ENCODE results near the gene CSMD2.

The CSMD2 gene

DNA sequence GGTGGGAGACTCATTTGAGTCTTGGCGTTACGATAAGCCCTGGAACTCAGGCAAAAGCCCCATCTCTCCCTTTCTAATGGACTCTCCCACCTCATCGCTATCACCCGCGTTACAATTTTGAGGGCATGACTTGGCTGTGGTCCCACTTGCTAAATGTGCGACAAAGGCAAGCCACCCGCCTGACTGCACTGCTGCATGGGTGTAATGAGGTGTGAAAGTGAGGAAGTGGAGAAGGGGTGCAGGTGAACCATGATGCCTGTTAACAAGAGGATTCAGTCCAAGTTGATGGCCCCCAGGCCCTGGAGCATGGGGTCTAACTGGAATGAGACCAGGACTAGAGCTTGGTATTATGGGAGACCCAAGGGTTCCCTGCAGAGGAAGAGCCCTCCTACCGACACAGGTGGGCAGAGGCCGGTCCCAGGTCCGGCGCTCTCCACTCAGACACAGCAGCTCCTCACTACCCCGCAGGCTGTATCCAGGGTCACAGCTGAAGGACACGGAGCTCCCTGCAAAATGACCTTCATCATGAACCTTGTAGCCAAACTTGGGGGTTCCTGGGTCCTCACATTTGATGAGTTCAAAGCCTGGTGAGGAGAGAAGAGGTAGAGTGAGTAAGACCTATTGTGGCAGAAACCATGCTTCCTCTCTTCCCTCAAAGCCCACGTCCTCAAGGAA, 466.5 kb downstream of the CSMD2 start:
- Histone ChIP-seq H3K9ac (ENCODE audit: low read depth, low read length) (no peak overlapping the region), H3K36me3 (ENCODE audit: insufficient read depth, low read length) (no peaks in the 10 kb centered on the region), H3K4me3 (ENCODE audit: low read length) (no peak overlapping the region), H3K4me2 (ENCODE audit: low read length) (no peak overlapping the region), H3K9me3 (replicated peaks; ENCODE audit: low read length) (no peaks in the 10 kb centered on the region), H3K27me3 (ENCODE audit: control insufficient read depth, insufficient read depth, low read length) (no peaks in the 10 kb centered on the region), H3K4me1 (ENCODE audit: control insufficient read depth, insufficient read depth, low read length) (no peaks in the 10 kb centered on the region)

DNA sequence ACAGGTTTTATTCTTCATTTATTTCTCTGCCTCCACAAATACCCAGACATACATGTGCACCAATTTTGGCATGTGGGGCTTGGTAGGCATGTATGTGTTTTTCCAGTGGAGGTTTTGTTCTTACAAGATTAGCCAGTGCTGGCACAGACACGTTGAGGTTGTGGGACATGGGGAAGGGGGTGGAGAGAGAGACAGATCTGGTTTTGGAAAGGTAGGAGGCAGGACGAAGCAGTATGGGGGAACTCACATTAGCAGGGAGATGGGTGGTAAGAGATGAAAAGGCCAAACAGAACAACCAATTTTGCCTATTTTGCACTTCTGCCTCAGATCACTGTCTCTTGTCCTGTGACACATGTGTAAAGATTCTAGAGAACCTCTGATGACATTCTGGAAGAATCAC, 467.2 kb downstream of the CSMD2 start:
- H3K4me3 ChIP-seq (ENCODE audit: low read length) = no peak overlapping the region
- no peak overlapping the region for H3K9ac ChIP-seq (ENCODE audit: low read depth, low read length)
- H3K4me1 ChIP-seq (ENCODE audit: control insufficient read depth, insufficient read depth, low read length) = no peaks in the 10 kb centered on the region
- H3K4me2 ChIP-seq (ENCODE audit: low read length) = no peak overlapping the region
- H3K36me3 ChIP-seq (ENCODE audit: insufficient read depth, low read length) = no peaks in the 10 kb centered on the region
- H3K9me3 ChIP-seq (replicated peaks; ENCODE audit: low read length) = no peaks in the 10 kb centered on the region
- H3K27me3 ChIP-seq (ENCODE audit: control insufficient read depth, insufficient read depth, low read length) = no peaks in the 10 kb centered on the region

DNA sequence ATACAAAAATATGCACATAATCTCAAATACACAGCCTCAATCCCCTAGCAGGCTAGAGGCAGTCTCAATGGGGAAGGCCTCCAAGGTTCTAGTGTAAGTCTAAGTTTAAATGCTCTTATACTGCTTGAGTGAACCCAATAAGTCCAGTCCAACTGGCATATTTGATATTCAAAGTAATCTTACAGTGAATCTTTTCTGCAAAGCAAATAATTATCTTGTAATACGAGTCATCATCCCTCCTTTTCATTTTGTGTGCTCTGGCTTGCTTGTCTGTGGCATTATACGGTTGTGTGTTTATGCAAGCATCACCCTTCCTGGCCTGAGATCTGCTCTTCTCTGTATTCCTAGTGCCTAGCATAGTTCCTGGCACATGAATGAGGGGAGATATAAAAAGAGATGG, 468.1 kb downstream of the CSMD2 start:
- no peak overlapping the region for H3K4me2 ChIP-seq (ENCODE audit: low read length)
- H3K36me3 ChIP-seq (ENCODE audit: insufficient read depth, low read length) = no peaks in the 10 kb centered on the region
- H3K9me3 ChIP-seq (replicated peaks; ENCODE audit: low read length) = no peaks in the 10 kb centered on the region
- H3K27me3 ChIP-seq (ENCODE audit: control insufficient read depth, insufficient read depth, low read length) = no peaks in the 10 kb centered on the region
- no peak overlapping the region for H3K9ac ChIP-seq (ENCODE audit: low read depth, low read length)
- H3K4me1 ChIP-seq (ENCODE audit: control insufficient read depth, insufficient read depth, low read length) = no peaks in the 10 kb centered on the region
- no peak overlapping the region for H3K4me3 ChIP-seq (ENCODE audit: low read length)

DNA sequence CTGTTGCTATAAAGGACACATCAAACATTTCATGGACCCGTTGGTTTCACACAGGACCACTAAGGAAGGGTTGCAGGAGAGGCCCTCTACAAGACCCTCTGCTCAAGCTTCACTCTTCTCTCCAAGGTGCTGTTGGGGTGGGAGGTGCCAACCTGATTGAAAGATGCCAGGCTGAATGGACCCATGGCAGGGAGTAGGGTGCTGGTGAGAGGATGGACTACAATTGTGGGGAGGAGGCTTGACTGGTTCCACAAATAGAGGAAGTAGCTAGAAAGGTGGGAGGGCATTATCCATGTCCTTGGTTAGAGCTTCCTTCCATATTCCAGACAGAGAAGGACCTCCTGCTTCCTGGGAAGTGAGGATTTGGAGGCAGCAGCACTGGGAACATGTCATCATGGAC, 468.7 kb downstream of the CSMD2 start:
- Histone ChIP-seq H3K36me3 (ENCODE audit: insufficient read depth, low read length) (no peaks in the 10 kb centered on the region), H3K4me1 (ENCODE audit: control insufficient read depth, insufficient read depth, low read length) (no peaks in the 10 kb centered on the region), H3K27me3 (ENCODE audit: control insufficient read depth, insufficient read depth, low read length) (no peaks in the 10 kb centered on the region)

DNA sequence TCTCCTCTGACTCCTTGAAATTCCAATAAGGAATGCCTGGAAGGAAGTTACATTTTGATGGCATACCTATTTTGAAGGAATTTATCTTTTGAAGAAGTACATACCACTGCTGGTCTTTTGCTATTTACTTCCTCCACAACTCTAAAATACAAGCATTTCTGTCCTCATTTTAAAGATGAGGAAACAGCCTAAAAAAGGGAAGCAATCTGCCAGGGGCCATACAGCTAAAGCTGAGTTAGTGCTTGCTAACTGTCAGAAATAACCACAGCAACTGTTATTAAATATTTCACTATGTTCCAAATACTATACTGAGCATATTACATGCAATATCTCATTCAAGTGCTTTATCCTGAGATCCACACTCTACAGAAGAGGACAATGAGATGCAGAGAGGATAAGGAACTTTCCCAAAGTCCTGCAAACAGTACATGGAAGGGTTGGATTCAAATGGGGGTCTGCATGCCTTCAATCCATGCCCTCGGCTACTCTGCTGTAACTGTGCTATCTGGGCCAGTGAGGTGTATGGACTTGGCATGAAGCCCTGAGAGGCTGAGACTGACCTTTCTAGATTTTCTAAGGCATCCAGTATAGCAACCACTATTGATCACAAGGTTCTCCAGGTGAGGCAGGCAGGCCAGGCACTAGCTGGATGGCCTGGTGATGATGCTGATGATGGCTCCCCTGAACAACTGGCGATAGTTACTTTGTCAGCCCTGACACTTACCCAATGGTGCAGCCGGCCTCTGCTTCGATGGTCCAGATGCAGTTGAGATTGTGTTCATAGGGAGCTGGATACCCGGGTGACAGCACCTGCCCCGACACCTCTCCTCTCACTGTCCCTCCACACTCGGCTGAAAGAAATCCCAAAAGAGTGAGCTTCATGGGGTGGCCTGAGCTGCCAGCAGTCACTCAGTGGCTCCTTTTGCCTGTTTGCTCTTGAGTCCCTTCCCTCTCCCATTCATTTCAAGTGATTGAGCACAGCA, 472.5 kb downstream of the CSMD2 start:
- no peaks in the 10 kb centered on the region for H3K9me3 ChIP-seq (replicated peaks; ENCODE audit: low read length)
- no peaks in the 10 kb centered on the region for H3K36me3 ChIP-seq (ENCODE audit: insufficient read depth, low read length)
- H3K4me3 ChIP-seq (ENCODE audit: low read length) = no peak overlapping the region
- no peak overlapping the region for H3K9ac ChIP-seq (ENCODE audit: low read depth, low read length)
- no peak overlapping the region for H3K4me2 ChIP-seq (ENCODE audit: low read length)
- no peaks in the 10 kb centered on the region for H3K27me3 ChIP-seq (ENCODE audit: control insufficient read depth, insufficient read depth, low read length)
- H3K4me1 ChIP-seq (ENCODE audit: control insufficient read depth, insufficient read depth, low read length) = no peaks in the 10 kb centered on the region

More for the DNA sequence above, 468.7 kb downstream of the CSMD2 start:
- Histone ChIP-seq H3K4me2 (ENCODE audit: low read length) (no peak overlapping the region), H3K4me3 (ENCODE audit: low read length) (no peak overlapping the region), H3K9me3 (replicated peaks; ENCODE audit: low read length) (no peaks in the 10 kb centered on the region), H3K9ac (ENCODE audit: low read depth, low read length) (no peak overlapping the region)

DNA sequence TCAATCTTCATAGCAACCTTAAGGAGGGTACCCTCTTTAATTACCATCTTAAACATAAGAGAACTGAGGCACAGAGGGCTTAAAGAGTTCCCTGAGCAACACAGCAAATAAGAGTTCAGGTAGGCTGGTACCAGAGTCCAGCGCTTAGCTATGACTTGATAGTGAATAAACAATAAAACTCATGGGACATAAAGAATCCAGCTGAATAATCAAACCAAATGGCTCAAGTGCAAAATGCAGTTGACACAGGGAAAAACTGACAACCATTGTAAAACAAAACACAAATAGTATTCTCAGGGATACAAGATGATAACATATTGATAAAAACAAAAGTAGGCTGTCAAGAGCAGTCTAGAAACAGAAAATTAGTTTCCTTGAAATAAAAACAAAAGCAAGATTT, 478.0 kb downstream of the CSMD2 start:
- Histone ChIP-seq H3K36me3 (ENCODE audit: insufficient read depth, low read length) (no peaks in the 10 kb centered on the region), H3K9me3 (replicated peaks; ENCODE audit: low read length) (no peaks in the 10 kb centered on the region), H3K4me2 (ENCODE audit: low read length) (no peak overlapping the region), H3K4me1 (ENCODE audit: control insufficient read depth, insufficient read depth, low read length) (no peaks in the 10 kb centered on the region), H3K4me3 (ENCODE audit: low read length) (no peak overlapping the region), H3K27me3 (ENCODE audit: control insufficient read depth, insufficient read depth, low read length) (no peaks in the 10 kb centered on the region), H3K9ac (ENCODE audit: low read depth, low read length) (no peak overlapping the region)

DNA sequence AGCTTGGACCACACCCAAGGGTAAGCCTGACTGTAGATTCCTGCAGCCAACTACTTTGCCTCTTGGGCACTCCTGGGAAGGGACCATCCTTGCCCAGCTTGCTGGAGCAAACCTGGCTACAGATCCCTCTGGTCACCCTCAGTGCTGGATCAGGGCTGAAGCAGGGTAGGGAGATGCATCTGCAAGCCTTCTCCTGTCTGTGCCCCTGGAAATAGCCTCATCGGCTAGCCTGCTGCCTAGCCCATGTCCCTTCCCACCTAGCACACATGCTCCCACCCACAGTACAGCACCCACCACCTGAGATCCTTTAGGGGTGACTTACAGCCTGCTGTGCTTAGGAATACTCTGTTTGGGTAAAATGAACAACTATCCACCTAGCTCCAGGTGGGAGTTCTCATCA, 478.5 kb downstream of the CSMD2 start:
- Histone ChIP-seq H3K9me3 (replicated peaks; ENCODE audit: low read length) (no peaks in the 10 kb centered on the region), H3K4me1 (ENCODE audit: control insufficient read depth, insufficient read depth, low read length) (no peaks in the 10 kb centered on the region), H3K36me3 (ENCODE audit: insufficient read depth, low read length) (no peaks in the 10 kb centered on the region), H3K27me3 (ENCODE audit: control insufficient read depth, insufficient read depth, low read length) (no peaks in the 10 kb centered on the region), H3K4me3 (ENCODE audit: low read length) (no peak overlapping the region), H3K9ac (ENCODE audit: low read depth, low read length) (no peak overlapping the region), H3K4me2 (ENCODE audit: low read length) (no peak overlapping the region)

DNA sequence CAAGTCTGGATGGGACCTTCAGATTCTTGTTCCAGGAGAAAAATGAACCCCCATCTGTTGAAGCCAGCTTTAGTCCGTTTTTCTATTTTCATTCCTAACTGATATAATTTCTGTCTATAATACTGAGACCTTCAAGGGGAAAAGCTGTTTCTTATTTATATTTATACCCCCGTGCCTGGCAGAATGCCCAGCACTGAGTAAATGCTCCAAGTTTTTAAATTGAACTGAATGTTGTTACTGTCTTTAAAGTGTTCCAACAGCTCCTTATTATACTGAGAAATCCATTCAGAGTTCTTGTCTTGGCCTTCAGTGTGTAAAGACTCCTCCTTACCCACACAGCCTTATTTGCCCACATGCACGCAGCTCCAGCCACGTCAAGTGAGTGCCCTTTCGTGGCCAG, 479.8 kb downstream of the CSMD2 start:
- H3K9me3 ChIP-seq (replicated peaks; ENCODE audit: low read length) = no peaks in the 10 kb centered on the region
- no peak overlapping the region for H3K4me3 ChIP-seq (ENCODE audit: low read length)
- H3K27me3 ChIP-seq (ENCODE audit: control insufficient read depth, insufficient read depth, low read length) = no peaks in the 10 kb centered on the region
- H3K4me2 ChIP-seq (ENCODE audit: low read length) = no peak overlapping the region
- no peaks in the 10 kb centered on the region for H3K36me3 ChIP-seq (ENCODE audit: insufficient read depth, low read length)
- H3K4me1 ChIP-seq (ENCODE audit: control insufficient read depth, insufficient read depth, low read length) = no peaks in the 10 kb centered on the region
- H3K9ac ChIP-seq (ENCODE audit: low read depth, low read length) = no peak overlapping the region

DNA sequence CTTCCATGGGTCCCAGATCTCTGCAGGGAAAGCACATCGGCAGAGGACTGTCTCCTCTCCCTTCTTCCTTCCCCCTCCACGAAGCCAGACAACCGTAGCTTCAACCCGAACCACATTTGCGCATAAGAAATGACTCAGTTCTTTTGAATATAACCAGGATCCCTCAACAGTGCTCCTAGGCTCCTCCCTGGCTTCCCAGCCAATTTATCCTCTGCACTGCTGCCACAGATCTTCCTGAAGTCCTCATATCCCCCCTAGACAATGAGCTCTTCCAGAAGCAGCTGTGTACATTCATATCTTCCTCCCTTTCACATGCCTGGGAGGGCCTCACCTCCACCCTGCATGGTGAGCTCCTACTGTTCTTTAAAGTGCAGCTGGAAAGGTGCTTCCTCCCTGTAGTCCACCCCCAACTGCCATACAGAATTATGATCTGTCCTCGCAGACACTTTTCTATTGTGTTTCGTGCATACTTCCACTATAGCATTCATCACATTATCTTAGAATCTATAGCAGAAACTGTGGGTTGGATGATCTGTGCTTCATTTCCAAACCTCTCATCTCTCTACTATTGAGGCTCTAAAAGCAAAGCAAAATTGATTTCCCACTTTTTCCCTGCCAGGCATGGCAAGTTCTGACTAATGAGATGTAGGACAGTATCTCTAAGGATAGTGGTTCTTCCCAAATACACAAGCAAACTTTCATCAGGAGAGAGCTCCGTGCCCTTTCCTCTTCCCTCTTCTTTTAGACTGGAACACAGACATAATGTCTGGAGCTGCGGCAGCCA, 480.4 kb downstream of the CSMD2 start:
- Histone ChIP-seq H3K4me1 (ENCODE audit: control insufficient read depth, insufficient read depth, low read length) (no peaks in the 10 kb centered on the region), H3K4me3 (ENCODE audit: low read length) (no peak overlapping the region), H3K27me3 (ENCODE audit: control insufficient read depth, insufficient read depth, low read length) (no peaks in the 10 kb centered on the region), H3K9me3 (replicated peaks; ENCODE audit: low read length) (no peaks in the 10 kb centered on the region), H3K36me3 (ENCODE audit: insufficient read depth, low read length) (no peaks in the 10 kb centered on the region), H3K9ac (ENCODE audit: low read depth, low read length) (no peak overlapping the region), H3K4me2 (ENCODE audit: low read length) (no peak overlapping the region)

DNA sequence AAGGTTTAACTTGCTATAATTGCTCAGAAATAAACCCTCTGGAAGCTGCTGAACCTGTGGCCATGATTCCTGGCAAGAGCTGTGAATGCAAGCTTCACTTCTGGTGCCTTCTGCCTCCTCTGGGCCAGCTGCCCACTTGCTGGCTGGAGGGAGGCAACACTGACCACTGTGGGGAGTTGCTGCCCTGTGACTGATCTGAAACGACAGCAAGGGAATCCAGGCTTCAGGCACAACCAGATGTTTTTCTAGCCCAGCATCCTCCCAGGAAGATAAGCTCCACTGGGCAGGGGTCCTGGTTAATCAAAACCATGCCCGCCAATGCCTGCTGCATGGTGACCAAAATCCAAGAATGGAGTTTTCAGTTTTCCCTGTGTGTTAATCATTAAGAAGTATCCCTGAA, 481.1 kb downstream of the CSMD2 start:
- H3K4me1 ChIP-seq (ENCODE audit: control insufficient read depth, insufficient read depth, low read length) = no peaks in the 10 kb centered on the region
- H3K9me3 ChIP-seq (replicated peaks; ENCODE audit: low read length) = no peaks in the 10 kb centered on the region
- H3K36me3 ChIP-seq (ENCODE audit: insufficient read depth, low read length) = no peaks in the 10 kb centered on the region
- no peaks in the 10 kb centered on the region for H3K27me3 ChIP-seq (ENCODE audit: control insufficient read depth, insufficient read depth, low read length)
- H3K4me3 ChIP-seq (ENCODE audit: low read length) = no peak overlapping the region
- no peak overlapping the region for H3K9ac ChIP-seq (ENCODE audit: low read depth, low read length)
- H3K4me2 ChIP-seq (ENCODE audit: low read length) = no peak overlapping the region

DNA sequence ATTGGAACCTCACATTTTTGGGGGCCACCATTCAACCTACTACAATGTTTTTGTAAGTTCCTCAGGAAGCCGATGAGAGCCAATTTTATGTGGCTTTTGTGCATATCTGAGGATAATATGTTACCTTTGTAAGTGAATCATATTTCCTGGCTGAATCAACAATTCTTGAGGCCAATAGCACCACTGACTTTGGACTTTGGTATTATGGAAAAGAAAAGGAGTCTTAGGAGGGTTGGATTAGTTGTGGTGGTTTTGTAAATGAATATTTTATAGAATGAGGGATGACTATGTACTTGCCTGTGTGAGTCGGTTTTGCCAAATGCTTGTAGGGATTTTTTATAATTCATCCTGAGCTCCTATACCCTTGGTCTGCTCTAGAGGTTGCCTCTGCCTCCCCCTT, 482.7 kb downstream of the CSMD2 start:
- no peaks in the 10 kb centered on the region for H3K9me3 ChIP-seq (replicated peaks; ENCODE audit: low read length)
- no peaks in the 10 kb centered on the region for H3K4me1 ChIP-seq (ENCODE audit: control insufficient read depth, insufficient read depth, low read length)
- no peak overlapping the region for H3K4me3 ChIP-seq (ENCODE audit: low read length)
- no peaks in the 10 kb centered on the region for H3K27me3 ChIP-seq (ENCODE audit: control insufficient read depth, insufficient read depth, low read length)
- no peak overlapping the region for H3K9ac ChIP-seq (ENCODE audit: low read depth, low read length)
- H3K36me3 ChIP-seq (ENCODE audit: insufficient read depth, low read length) = no peaks in the 10 kb centered on the region
- H3K4me2 ChIP-seq (ENCODE audit: low read length) = no peak overlapping the region

All from skeletal muscle satellite cell (primary cell).